Epithelial cell of esophagus (primary cell): ENCODE data around the gene CBFA2T3.

Source experiments
- DNase-seq: peaks from one replicate; pipeline ENCODE4 v3.0.0; 2010; ENCODE audit warnings: low read depth
- H3K4me3 ChIP-seq: 2 replicates; pipeline ENCODE4 v1.5.1; 2011; ENCODE audit warnings: mild to moderate bottlenecking, low read length, control low read depth
- TF ChIP-seq, protein P1 (sequence below): IDR thresholded peaks from 2 replicates; pipeline ENCODE4 v1.5.1; 2011; ENCODE audit warnings: low read depth, mild to moderate bottlenecking, low read length, control low read depth, inconsistent platforms; ENCODE audit not compliant: insufficient read depth; ENCODE audit errors: missing control alignments

The CBFA2T3 gene

DNA sequence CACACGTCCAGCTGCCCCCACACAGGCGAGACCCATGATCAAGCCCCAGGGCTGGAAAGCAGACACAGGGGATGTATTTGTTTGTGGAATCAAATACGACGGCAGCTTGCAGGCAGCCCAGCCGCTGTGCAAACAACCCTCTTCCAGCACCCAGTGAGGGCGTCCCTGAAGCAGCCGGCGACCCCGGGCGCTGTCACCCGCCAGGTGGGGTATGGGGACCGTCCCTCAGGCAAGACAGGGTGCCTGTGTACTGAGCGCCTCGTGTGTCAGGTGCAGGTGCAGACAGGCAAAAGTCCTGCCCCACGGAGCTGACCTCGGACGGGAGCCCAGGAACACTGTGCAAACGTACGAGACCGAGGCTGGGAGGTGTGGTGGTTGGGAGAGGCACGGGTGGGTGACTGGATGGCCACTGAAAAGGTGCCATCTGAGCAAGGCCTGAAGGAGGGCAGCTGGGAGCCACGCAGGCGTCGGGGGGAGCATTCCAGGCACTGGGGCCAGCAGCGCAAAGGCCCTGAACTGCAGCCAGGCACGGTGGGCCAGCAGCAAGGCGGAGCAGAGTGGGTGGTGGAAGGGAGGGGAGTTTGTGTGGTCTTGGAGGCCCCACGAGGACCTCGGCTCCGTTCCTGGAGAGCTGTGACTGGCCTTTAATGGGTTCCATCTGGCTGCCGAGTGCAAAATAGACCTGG lies 48.5 kb downstream of the CBFA2T3 start:
- no peak for DNase-seq
- TF ChIP-seq, protein P1, sequence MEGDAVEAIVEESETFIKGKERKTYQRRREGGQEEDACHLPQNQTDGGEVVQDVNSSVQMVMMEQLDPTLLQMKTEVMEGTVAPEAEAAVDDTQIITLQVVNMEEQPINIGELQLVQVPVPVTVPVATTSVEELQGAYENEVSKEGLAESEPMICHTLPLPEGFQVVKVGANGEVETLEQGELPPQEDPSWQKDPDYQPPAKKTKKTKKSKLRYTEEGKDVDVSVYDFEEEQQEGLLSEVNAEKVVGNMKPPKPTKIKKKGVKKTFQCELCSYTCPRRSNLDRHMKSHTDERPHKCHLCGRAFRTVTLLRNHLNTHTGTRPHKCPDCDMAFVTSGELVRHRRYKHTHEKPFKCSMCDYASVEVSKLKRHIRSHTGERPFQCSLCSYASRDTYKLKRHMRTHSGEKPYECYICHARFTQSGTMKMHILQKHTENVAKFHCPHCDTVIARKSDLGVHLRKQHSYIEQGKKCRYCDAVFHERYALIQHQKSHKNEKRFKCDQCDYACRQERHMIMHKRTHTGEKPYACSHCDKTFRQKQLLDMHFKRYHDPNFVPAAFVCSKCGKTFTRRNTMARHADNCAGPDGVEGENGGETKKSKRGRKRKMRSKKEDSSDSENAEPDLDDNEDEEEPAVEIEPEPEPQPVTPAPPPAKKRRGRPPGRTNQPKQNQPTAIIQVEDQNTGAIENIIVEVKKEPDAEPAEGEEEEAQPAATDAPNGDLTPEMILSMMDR, result no peak
- no peak overlapping the region for H3K4me3 ChIP-seq

DNA sequence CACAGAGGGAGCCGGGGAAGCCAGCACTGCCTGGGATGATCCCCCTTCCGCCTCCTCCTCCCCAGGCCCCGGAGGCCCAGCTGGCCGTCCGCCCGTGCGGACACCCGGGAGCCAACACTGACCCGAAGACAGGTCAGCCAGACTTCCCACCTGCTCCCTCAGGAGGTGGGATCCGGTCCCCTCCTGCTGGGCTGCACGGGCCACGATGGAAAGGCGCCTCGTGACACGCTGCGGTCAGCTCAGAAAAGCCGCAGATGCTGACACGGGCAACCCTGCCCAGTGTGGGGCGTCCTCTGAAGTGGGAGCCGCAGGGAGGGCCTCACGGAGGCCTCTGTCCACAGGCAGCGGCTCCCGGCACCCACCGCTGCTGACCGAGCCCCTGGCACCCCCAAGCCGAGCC lies 49.3 kb downstream of the CBFA2T3 start:
- TF ChIP-seq, protein P1, result no peak
- no peak overlapping the region for H3K4me3 ChIP-seq
- no peak for DNase-seq

DNA sequence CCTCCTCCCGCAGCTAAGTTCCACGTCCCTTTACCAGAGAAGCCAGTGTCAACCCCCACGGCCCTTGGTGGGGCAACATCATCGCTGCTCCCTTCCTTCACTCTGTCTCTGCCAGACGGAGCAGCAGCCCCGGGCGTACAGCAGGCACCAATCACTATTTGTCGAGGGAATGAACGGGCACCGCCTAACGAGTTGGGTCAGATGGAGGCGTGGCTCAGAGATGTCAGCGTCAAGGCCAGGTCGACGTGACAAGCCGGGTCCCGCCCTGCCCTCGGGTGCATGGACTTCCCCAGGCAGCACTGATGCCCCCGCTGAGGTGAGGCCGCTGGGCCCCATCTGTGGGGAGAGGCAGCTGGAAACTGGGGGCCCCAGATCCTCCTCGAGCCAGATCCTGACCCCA lies 50.0 kb downstream of the CBFA2T3 start:
- no peak for DNase-seq
- no peak overlapping the region for H3K4me3 ChIP-seq
- TF ChIP-seq, protein P1, result no peak

DNA sequence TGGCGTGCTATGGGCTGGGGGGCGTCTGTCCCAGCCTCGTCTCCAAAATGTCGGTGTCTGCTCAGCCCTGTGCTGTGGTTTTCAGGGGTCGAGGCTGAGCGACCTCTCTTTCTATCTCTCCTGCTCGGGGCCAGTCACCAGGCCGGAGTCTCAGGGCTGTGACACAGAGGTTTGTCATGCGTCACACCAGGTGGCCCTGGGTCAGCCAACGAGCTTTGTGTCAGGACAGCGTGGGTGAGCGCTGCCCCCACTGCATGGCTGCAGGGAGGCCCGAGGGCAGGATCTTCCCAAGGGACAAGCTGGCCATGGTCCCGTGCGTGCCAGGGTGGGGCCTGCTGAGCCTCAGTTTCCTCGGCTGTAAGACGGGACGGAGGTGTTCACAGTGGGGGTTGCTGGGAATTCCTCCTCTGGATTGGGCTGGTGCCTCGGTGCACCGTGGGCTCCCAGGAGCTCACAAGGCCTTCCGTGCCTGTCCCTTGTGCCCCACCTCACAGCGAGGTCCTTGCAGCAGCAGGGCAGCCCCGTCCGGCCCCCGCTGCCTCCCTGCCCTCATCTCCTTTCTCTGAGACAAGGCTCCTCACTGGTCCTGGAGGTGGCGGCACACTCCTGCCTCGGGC lies 50.5 kb downstream of the CBFA2T3 start:
- DNase-seq, result no peak
- TF ChIP-seq, protein P1, result no peak
- H3K4me3 ChIP-seq, result no peak overlapping the region

DNA sequence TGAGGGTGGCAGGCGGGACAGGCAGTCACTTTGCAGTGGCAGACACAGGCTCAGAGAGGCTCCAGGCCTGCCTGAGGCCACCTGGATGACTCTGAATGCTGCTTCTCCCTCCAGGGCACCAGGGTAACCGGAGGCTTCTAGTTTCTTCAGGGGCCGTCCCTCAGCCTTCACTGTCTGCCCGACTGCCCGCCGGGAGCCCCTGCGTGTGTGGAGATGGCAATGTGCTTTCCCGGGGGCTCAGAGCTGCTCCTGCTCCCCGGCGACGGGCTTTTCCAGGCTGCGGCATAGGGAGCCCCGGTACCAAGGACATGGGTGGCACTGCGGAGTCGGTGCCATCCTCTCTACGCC lies 51.5 kb downstream of the CBFA2T3 start:
- H3K4me3 ChIP-seq, result no peak overlapping the region
- DNase-seq, result no peak
- TF ChIP-seq, protein P1, result no peak

DNA sequence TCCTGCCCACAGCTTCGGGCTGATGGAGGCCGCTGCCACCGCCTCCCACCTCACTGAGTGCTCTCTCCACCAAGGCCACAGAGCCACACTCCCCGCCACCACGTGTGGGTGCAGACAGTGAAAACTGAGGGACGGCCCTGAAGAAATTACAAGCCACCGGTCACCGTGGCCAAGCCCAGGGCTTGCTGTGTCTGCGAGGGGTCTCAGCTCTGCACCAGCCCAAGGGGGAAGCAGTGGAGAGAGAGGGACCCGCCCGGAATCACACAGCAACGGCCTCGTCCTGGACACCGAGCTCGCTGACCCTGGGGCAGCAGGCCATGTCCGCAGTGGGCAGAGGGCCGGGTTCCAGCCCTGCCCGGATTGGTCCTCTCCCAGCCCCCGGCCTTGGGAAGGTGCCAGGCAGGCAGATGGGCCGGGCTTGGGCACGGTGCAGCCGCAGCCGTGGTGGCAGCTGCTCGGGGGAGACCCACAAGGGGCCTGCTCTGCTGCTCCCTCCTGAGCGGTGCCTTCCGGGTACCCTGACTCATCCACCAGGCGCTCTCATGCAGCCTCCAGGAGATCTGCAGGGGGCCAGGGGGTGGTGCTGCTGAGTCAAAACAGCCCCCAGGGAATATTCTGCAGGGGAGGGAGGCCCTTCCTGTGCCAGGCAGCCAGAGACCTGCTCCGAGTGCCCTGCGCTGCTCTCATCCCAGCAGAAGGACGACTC lies 52.0 kb downstream of the CBFA2T3 start:
- no peak overlapping the region for H3K4me3 ChIP-seq
- TF ChIP-seq, protein P1, result peak; percentile 21
- peak; percentile 50 for DNase-seq
